Hepatocyte (in vitro differentiated cells): Measurements from ENCODE around the gene CAV2. TPM values are rescaled to one million over a fixed set of nuclear protein-coding genes. Genes with fewer than 3 reads are reported as not detected.
A peak's percentile ranks its signal among the peaks of the same experiment; 100 is the strongest.

Source experiments
- DNase-seq: peaks from one replicate; pipeline ENCODE4 v3.0.0-alpha.2; 2016; ENCODE audit warnings: low spot score
- H2AFZ ChIP-seq: fragments of 200-600 bp; sonication (generic); 2 replicates; pipeline ENCODE4 v1.6.0; 2016; ENCODE audit warnings: antibody characterized with exemption, mild to moderate bottlenecking
- H3K27ac ChIP-seq: fragments of 200-600 bp; sonication (generic); 2 replicates; pipeline ENCODE4 v1.5.1; 2016; ENCODE audit warnings: mild to moderate bottlenecking
- H3K27me3 ChIP-seq: fragments of 200-600 bp; sonication (generic); 2 replicates; pipeline ENCODE4 v1.6.1; 2016
- H3K36me3 ChIP-seq: fragments of 200-600 bp; sonication (generic); replicated peaks from 2 replicates; pipeline ENCODE4 v1.5.1; 2016; ENCODE audit warnings: low read depth; ENCODE audit not compliant: insufficient read depth
- H3K4me1 ChIP-seq: fragments of 200-600 bp; sonication (generic); 2 replicates; pipeline ENCODE4 v1.5.1; 2016; ENCODE audit warnings: mild to moderate bottlenecking, moderate library complexity; ENCODE audit not compliant: insufficient read depth
- H3K4me2 ChIP-seq: fragments of 200-600 bp; sonication (generic); 2 replicates; pipeline ENCODE4 v1.6.0; 2016
- H3K4me3 ChIP-seq: fragments of 200-600 bp; sonication (generic); 2 replicates; pipeline ENCODE4 v1.5.1; 2016; ENCODE audit warnings: mild to moderate bottlenecking
- H3K79me2 ChIP-seq: fragments of 200-600 bp; sonication (generic); 2 replicates; pipeline ENCODE4 v1.6.0; 2017; ENCODE audit warnings: mild to moderate bottlenecking
- H3K9me2 ChIP-seq: fragments of 200-600 bp; sonication (generic); replicated peaks from 2 replicates; pipeline ENCODE4 v1.6.0; 2017; ENCODE audit warnings: mild to moderate bottlenecking; ENCODE audit not compliant: insufficient read depth
- H3K9me3 ChIP-seq: fragments of 200-600 bp; sonication (generic); 2 replicates; pipeline ENCODE4 v1.5.1; 2016; ENCODE audit warnings: low read depth, mild to moderate bottlenecking
- H4K20me1 ChIP-seq: fragments of 200-600 bp; sonication (generic); 2 replicates; pipeline ENCODE4 v1.6.0; 2016; ENCODE audit warnings: mild to moderate bottlenecking; ENCODE audit not compliant: insufficient read depth, poor library complexity, severe bottlenecking
- EZH2 ChIP-seq: fragments of 200-600 bp; sonication (generic); IDR thresholded peaks from 2 replicates; pipeline ENCODE4 v1.6.1; 2016; ENCODE audit warnings: antibody characterized with exemption, mild to moderate bottlenecking, borderline replicate concordance
- EZH2phosphoT487 ChIP-seq: fragments of 200-600 bp; sonication (generic); IDR thresholded peaks from one replicate; pipeline ENCODE4 v1.6.1; 2018; ENCODE audit warnings: antibody characterized with exemption, mild to moderate bottlenecking, low read depth, moderate library complexity; ENCODE audit not compliant: unreplicated experiment, severe bottlenecking
- WGBS: methylation state at CpG from one replicate; pipeline ENCODE4 v1.1.6; 2016; ENCODE audit warnings: low lambda C conversion rate; ENCODE audit errors: missing lambda C conversion rate; 5-methylcytosine and 5-hydroxymethylcytosine counted together
- polyA plus RNA-seq: library from polyadenylated mRNA; unstranded; fragments of >200 nt; fragmentation: Nextera tagmentation; extraction: Ambion mirVana; gene quantifications from 2 replicates; pipeline ENCODE4 v1.2.1, GENCODE V29; 2016
- total RNA-seq: library from RNA; depleted of rRNA; stranded (reverse); fragments of >200 nt; gene quantifications from 2 replicates; pipeline ENCODE4 v1.2.3, GENCODE V29; 2014
- TF ChIP-seq, protein P1 (sequence below): fragments of 200-600 bp; sonication (generic); IDR thresholded peaks from 2 replicates; pipeline ENCODE4 v1.5.1; 2016; ENCODE audit warnings: antibody characterized with exemption, mild to moderate bottlenecking; ENCODE audit not compliant: poor library complexity

The CAV2 gene
- total and polyA plus RNA-seq, 2 experiments from 2014 or later = 49.2 to 53.0 TPM

DNA sequence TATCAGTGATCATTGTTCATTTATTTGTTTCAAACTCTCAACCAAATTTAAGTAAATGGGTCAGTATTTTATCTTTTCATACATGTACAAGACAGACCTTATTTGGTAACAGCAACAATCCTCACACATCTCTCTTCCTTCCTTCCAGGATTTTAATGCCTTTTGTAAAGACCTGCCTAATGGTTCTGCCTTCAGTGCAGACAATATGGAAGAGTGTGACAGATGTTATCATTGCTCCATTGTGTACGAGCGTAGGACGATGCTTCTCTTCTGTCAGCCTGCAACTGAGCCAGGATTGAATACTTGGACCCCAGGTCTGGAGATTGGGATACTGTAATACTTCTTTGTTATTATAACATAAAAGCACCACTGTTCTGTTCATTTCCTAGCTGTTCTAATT is 6.3 kb downstream of the CAV2 start:
- Histone ChIP-seq H3K36me3 (no peaks in the 10 kb centered on the region), H3K4me3 (no peak overlapping the region), H3K4me2 (no peak overlapping the region), H3K79me2 (no peaks in the 10 kb centered on the region), H3K9me2 (no peaks in the 10 kb centered on the region), H4K20me1 (no peaks in the 10 kb centered on the region), H3K27me3 (no peaks in the 10 kb centered on the region), H3K4me1 (peaks cover 7% of the 10 kb centered on the region), H3K9me3 (no peaks in the 10 kb centered on the region), H3K27ac (no peak overlapping the region), H2AFZ (no peak overlapping the region)
- WGBS = 87% methylated on average over 3 of the region's 3 CpGs
- DNase-seq = no peak
- no peak for TF ChIP-seq EZH2phosphoT487

- Histone ChIP-seq H3K4me3 (no peak overlapping the region), H3K9me3 (no peaks in the 10 kb centered on the region), H3K79me2 (no peaks in the 10 kb centered on the region), H3K4me1 (no peaks in the 10 kb centered on the region), H3K4me2 (no peak overlapping the region), H4K20me1 (no peaks in the 10 kb centered on the region), H2AFZ (no peak overlapping the region), H3K36me3 (no peaks in the 10 kb centered on the region), H3K9me2 (no peaks in the 10 kb centered on the region), H3K27ac (no peak overlapping the region), H3K27me3 (no peaks in the 10 kb centered on the region)
- no peak for DNase-seq
- TF ChIP-seq, protein P1, sequence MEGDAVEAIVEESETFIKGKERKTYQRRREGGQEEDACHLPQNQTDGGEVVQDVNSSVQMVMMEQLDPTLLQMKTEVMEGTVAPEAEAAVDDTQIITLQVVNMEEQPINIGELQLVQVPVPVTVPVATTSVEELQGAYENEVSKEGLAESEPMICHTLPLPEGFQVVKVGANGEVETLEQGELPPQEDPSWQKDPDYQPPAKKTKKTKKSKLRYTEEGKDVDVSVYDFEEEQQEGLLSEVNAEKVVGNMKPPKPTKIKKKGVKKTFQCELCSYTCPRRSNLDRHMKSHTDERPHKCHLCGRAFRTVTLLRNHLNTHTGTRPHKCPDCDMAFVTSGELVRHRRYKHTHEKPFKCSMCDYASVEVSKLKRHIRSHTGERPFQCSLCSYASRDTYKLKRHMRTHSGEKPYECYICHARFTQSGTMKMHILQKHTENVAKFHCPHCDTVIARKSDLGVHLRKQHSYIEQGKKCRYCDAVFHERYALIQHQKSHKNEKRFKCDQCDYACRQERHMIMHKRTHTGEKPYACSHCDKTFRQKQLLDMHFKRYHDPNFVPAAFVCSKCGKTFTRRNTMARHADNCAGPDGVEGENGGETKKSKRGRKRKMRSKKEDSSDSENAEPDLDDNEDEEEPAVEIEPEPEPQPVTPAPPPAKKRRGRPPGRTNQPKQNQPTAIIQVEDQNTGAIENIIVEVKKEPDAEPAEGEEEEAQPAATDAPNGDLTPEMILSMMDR = no peak
- TF ChIP-seq EZH2 (no peak), EZH2phosphoT487 (no peak)
- 77% methylated on average over 7 of the region's 7 CpGs for WGBS
These were observed 10.5 kb downstream of the CAV2 start for GRCh38 chr7:116509982-116510579.

DNA sequence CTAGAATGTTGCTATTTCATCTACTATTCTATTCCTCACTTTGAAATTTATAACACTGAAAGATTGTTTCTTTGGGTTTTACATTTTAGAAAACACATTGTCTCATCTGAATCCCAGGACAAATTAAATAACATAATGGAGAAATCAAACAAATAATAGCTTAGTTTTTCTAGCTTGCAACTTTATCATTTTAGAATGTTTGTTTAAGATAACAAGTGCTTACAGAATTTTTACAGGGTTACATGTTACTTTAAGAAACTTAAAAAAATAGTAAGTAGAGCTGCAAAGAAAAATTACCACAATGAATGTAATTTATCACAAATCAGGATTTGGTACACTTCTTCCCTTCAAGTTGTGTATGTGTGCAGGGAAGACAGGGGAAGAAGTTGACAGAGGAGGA is 11.3 kb downstream of the CAV2 start:
- Histone ChIP-seq H3K4me2 (no peak overlapping the region), H3K4me1 (no peaks in the 10 kb centered on the region), H2AFZ (no peak overlapping the region), H3K79me2 (no peaks in the 10 kb centered on the region), H3K4me3 (no peak overlapping the region), H3K9me3 (no peaks in the 10 kb centered on the region), H3K9me2 (no peaks in the 10 kb centered on the region), H3K36me3 (no peaks in the 10 kb centered on the region), H3K27ac (no peak overlapping the region), H3K27me3 (no peaks in the 10 kb centered on the region), H4K20me1 (no peaks in the 10 kb centered on the region)
- no peak for DNase-seq
- TF ChIP-seq, protein P1 = no peak
- TF ChIP-seq EZH2 = no peak
- no peak for TF ChIP-seq EZH2phosphoT487

- Histone ChIP-seq H4K20me1 (no peaks in the 10 kb centered on the region), H2AFZ (peak overlapping the region; percentile 16), H3K4me2 (peak overlapping the region; percentile 46), H3K4me3 (no peak overlapping the region), H3K27ac (no peak overlapping the region), H3K9me2 (no peaks in the 10 kb centered on the region), H3K4me1 (no peaks in the 10 kb centered on the region), H3K9me3 (no peaks in the 10 kb centered on the region), H3K27me3 (no peaks in the 10 kb centered on the region), H3K79me2 (no peaks in the 10 kb centered on the region), H3K36me3 (no peaks in the 10 kb centered on the region)
- TF ChIP-seq EZH2phosphoT487 = no peak
- TF ChIP-seq, protein P1 = no peak
- TF ChIP-seq EZH2 = no peak
- DNase-seq = no peak
- WGBS = 82% methylated on average over 12 of the region's 12 CpGs
These were observed 12.3 kb downstream of the CAV2 start for GRCh38 chr7:116511552-116512519.
